RWPE2 (cell line): ENCODE measurements around the gene ADSS1.

Experiments
- ATAC-seq: fragments of 200-7000 bp; cut with Tn5 transposase; 3 replicates; pipeline ENCODE4 v1.9.1; 2021; ENCODE audit warnings: low read depth
- DNase-seq: peaks from one replicate; pipeline ENCODE4 v3.0.0-alpha.2; 2020; ENCODE audit warnings: low spot score
- H3K27ac ChIP-seq: fragments of 450-650 bp; 2 replicates; pipeline ENCODE4 v1.5.1; 2017; ENCODE audit warnings: mild to moderate bottlenecking; ENCODE audit not compliant: poor library complexity, severe bottlenecking
- H3K27me3 ChIP-seq: fragments of 250-450 bp; sonication (Bioruptor Pico); 2 replicates; pipeline ENCODE4 v1.5.1; 2021; ENCODE audit warnings: mild to moderate bottlenecking, moderate library complexity; ENCODE audit not compliant: insufficient read depth, poor library complexity, severe bottlenecking
- H3K36me3 ChIP-seq: fragments of 250-450 bp; sonication (Bioruptor Pico); 2 replicates; pipeline ENCODE4 v1.5.1; 2020; ENCODE audit warnings: low read depth, mild to moderate bottlenecking, moderate library complexity
- H3K4me1 ChIP-seq: fragments of 250-450 bp; sonication (Bioruptor Pico); 2 replicates; pipeline ENCODE4 v1.5.1; 2021; ENCODE audit warnings: mild to moderate bottlenecking, moderate library complexity; ENCODE audit not compliant: insufficient read depth, poor library complexity, severe bottlenecking
- H3K4me3 ChIP-seq: fragments of 250-450 bp; sonication (Bioruptor Pico); 2 replicates; pipeline ENCODE4 v1.5.1; 2021; ENCODE audit warnings: mild to moderate bottlenecking, moderate library complexity; ENCODE audit not compliant: severe bottlenecking
- H3K9me3 ChIP-seq: fragments of 250-450 bp; sonication (Bioruptor Pico); 2 replicates; pipeline ENCODE4 v1.5.1; 2021; ENCODE audit warnings: mild to moderate bottlenecking, moderate library complexity; ENCODE audit not compliant: severe bottlenecking
- TF ChIP-seq, protein P1 (sequence below): fragments of 450-650 bp; IDR thresholded peaks from one replicate; pipeline ENCODE4 v1.5.1; 2017; ENCODE audit warnings: mild to moderate bottlenecking, moderate library complexity; ENCODE audit not compliant: poor library complexity, severe bottlenecking

ADSS1 gene

DNA sequence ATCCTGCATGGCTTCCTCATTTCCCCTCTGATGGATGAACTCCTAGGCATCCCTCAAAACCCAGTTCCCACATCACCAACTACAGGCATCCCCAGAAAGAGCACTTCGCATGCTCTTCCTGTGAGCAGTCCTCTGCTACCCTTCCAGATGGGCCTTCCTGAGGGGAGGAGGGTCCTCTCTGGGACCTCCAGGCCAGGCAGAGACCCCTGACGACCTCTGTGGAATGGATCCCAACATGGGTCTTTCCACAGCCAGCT lies 69.6 kb downstream of the ADSS1 start:
- peak overlapping the region; percentile 88 for H3K4me3 ChIP-seq
- H3K27me3 ChIP-seq: no peaks in the 10 kb centered on the region
- H3K36me3 ChIP-seq: peaks cover 47% of the 10 kb centered on the region
- no peak for ATAC-seq
- DNase-seq: no peak
- no peaks in the 10 kb centered on the region for H3K9me3 ChIP-seq
- peak overlapping the region; percentile 74 for H3K27ac ChIP-seq
- TF ChIP-seq, protein P1, sequence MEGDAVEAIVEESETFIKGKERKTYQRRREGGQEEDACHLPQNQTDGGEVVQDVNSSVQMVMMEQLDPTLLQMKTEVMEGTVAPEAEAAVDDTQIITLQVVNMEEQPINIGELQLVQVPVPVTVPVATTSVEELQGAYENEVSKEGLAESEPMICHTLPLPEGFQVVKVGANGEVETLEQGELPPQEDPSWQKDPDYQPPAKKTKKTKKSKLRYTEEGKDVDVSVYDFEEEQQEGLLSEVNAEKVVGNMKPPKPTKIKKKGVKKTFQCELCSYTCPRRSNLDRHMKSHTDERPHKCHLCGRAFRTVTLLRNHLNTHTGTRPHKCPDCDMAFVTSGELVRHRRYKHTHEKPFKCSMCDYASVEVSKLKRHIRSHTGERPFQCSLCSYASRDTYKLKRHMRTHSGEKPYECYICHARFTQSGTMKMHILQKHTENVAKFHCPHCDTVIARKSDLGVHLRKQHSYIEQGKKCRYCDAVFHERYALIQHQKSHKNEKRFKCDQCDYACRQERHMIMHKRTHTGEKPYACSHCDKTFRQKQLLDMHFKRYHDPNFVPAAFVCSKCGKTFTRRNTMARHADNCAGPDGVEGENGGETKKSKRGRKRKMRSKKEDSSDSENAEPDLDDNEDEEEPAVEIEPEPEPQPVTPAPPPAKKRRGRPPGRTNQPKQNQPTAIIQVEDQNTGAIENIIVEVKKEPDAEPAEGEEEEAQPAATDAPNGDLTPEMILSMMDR: no peak
- H3K4me1 ChIP-seq: peaks cover 7% of the 10 kb centered on the region

DNA sequence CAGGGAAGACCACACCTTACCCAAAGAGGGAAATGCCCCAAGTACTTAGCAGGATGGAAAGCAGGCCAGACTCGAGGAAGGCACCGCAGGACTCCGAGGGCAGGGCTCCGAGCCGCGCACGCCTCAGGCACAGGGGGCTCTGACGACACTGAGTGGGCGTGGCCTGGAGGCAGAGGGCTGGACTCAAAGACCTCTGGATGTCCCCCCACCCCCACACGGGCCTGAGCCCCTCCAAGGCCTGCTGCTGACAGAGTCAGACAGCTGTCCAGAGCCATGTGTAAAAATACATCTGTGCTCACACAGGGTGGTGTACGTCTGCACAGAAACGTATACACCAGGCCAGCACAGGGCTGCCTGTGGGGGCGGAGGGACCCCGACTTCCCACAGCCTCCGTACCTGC lies 70.1 kb downstream of the ADSS1 start:
- DNase-seq (no peak), ATAC-seq (peak; percentile 62)
- H3K27ac ChIP-seq: peak overlapping the region; percentile 74
- H3K27me3 ChIP-seq: no peaks in the 10 kb centered on the region
- H3K4me3 ChIP-seq: peak overlapping the region; percentile 88
- peaks cover 43% of the 10 kb centered on the region for H3K36me3 ChIP-seq
- no peaks in the 10 kb centered on the region for H3K9me3 ChIP-seq
- TF ChIP-seq, protein P1: no peak
- H3K4me1 ChIP-seq: peaks cover 7% of the 10 kb centered on the region

DNA sequence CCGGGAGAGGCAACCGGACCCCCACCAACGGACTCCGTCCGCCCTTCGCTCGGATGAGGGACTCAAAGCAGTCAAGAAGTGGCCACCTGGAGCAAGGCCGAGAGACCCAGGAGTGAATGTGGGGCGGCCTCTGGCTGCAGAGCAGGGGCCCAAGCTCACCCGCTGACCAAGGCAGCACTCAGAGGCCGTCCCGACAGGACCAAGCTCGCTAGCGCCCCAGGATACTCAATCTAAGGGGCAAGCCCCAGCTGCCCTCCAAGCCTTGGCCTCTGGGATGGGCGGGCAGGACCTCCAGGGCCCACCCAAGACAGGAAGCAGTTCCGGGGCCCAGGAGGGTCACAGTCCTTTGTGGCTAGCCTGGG lies 70.6 kb downstream of the ADSS1 start:
- H3K4me3 ChIP-seq: peak overlapping the region; percentile 88
- TF ChIP-seq, protein P1: no peak
- H3K4me1 ChIP-seq: peaks cover 7% of the 10 kb centered on the region
- no peak for DNase-seq
- peak overlapping the region; percentile 74 for H3K27ac ChIP-seq
- H3K36me3 ChIP-seq: peaks cover 37% of the 10 kb centered on the region
- ATAC-seq: peak; percentile 33
- H3K27me3 ChIP-seq: no peaks in the 10 kb centered on the region
- no peaks in the 10 kb centered on the region for H3K9me3 ChIP-seq

DNA sequence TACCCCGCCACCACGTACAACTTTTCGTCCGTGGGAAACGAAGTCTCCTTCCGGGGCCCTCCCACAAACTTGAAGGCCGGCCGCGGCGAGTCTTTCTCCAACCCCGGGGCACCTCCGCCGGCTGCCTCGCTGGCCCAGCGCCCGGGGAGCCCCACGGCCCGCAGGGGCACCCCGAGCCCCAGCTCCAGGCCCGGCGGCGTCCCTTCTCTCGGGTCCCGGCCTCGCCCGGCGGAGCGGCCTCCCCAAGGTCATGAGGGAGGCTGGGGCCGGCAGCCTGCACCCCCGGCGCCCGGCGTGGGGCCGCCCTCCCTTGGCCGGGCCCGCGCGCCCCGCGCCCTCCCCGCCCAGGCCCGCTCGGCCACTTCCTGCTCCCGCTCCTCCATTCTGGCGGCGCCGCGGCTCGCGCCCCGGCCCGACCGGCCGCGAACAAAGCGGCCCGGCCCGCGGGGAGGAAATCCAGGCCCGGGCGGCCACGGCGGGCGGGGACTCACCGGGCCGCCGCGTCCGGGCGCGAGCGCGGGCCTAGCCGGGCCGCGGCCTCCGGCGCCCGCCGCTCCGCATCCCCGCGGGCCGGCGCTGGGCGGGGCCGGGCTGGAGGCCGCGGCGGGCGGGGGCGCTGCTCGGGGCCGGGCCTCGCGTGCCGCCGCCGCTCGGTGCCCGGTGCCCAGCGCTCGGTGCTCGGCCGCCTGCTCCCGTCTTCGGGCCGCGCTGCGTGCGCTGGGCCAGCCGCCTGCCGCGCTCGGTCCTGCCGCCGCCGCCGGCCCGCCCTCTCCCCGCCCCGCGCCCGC lies 71.2 kb downstream of the ADSS1 start, which contains the start of gene AKT1:
Gene AKT1 (minus strand): TSS at position 756 of the 788 bp plus-strand sequence. CDS start 3,105 bp downstream, outside the sequence.
- ATAC-seq (no peak; the same call in 2 of the 3 replicates), DNase-seq (no peak)
- Histone ChIP-seq H3K27ac (peak within 1 kb of the TSS; percentile 74), H3K27me3 (no peaks in the 10 kb centered on the region), H3K36me3 (peaks cover 33% of the 10 kb centered on the region), H3K9me3 (no peaks in the 10 kb centered on the region), H3K4me1 (peaks cover 7% of the 10 kb centered on the region), H3K4me3 (peak within 1 kb of the TSS; percentile 88)
- TF ChIP-seq, protein P1: no peak
